Measurements from ENCODE around the gene RRP1B.

The RRP1B gene

GRCh38 chr21:43737158-43737950 lies 78.0 kb downstream of the RRP1B start:
- Histone ChIP-seq H3K36me3 (ENCODE audit: insufficient read depth, low read length) (0 out of 2 replicates have a peak, but pooled peaks cover 4% of the 10 kb centered on the region), H3K4me3 (ENCODE audit: low read depth in 1 of 2, low read length in 2 of 2) (no peak overlapping the region), H3K9ac (ENCODE audit: low read depth, low read length) (no peak overlapping the region), H3K27me3 (ENCODE audit: insufficient read depth, low read length, poor library complexity) (no peaks in the 10 kb centered on the region), H3K9me3 (ENCODE audit: insufficient read depth, low read length, severe bottlenecking) (no peaks in the 10 kb centered on the region), H3K4me2 (ENCODE audit: insufficient read depth, low read length) (no peak overlapping the region), H4K20me1 (ENCODE audit: insufficient read depth, low read length) (peaks cover 14% of the 10 kb centered on the region), H3K27ac (ENCODE audit: low read length) (no peak overlapping the region), H3K4me1 (ENCODE audit: insufficient read depth, low read length) (no peaks in the 10 kb centered on the region), H2AFZ (ENCODE audit: low read depth, low read length) (no peak overlapping the region), H3K79me2 (ENCODE audit: insufficient read depth, low read length) (no peaks in the 10 kb centered on the region)
- TF ChIP-seq CTCF (IDR thresholded peaks at IDR 0.05; ENCODE audit: borderline replicate concordance, extremely low read depth, low read length, poor library complexity, severe bottlenecking), result no peak
- TF ChIP-seq EZH2 (IDR thresholded peaks at IDR 0.05; ENCODE audit: borderline replicate concordance, low read depth, low read length, severe bottlenecking), result no peak
- ATAC-seq (ENCODE audit: insufficient read depth, low read depth) (no peak), DNase-seq (no peak)

- H3K27me3 ChIP-seq (ENCODE audit: insufficient read depth, low read length, poor library complexity), result no peaks in the 10 kb centered on the region
- H3K9ac ChIP-seq (ENCODE audit: low read depth, low read length), result no peak overlapping the region
- DNase-seq (no peak), ATAC-seq (ENCODE audit: insufficient read depth, low read depth) (peak; percentile 27; the same call in 1 of the 3 replicates)
- no peak overlapping the region for H2AFZ ChIP-seq (ENCODE audit: low read depth, low read length)
- no peak overlapping the region for H3K27ac ChIP-seq (ENCODE audit: low read length)
- no peaks in the 10 kb centered on the region for H3K4me1 ChIP-seq (ENCODE audit: insufficient read depth, low read length)
- H4K20me1 ChIP-seq (ENCODE audit: insufficient read depth, low read length), result peaks cover 10% of the 10 kb centered on the region
- TF ChIP-seq CTCF (IDR thresholded peaks at IDR 0.05; ENCODE audit: borderline replicate concordance, extremely low read depth, low read length, poor library complexity, severe bottlenecking) (no peak), EZH2 (IDR thresholded peaks at IDR 0.05; ENCODE audit: borderline replicate concordance, low read depth, low read length, severe bottlenecking) (no peak)
- H3K4me2 ChIP-seq (ENCODE audit: insufficient read depth, low read length), result no peak overlapping the region
- no peaks in the 10 kb centered on the region for H3K79me2 ChIP-seq (ENCODE audit: insufficient read depth, low read length)
- H3K9me3 ChIP-seq (ENCODE audit: insufficient read depth, low read length, severe bottlenecking), result no peaks in the 10 kb centered on the region
- H3K36me3 ChIP-seq (ENCODE audit: insufficient read depth, low read length), result peaks cover 18% of the 10 kb centered on the region
- no peak overlapping the region for H3K4me3 ChIP-seq (ENCODE audit: low read depth in 1 of 2, low read length in 2 of 2)
Observed at GRCh38 chr21:43739621-43740435, 80.5 kb downstream of the RRP1B start.

GRCh38 chr21:43740497-43741156 lies 81.3 kb downstream of the RRP1B start:
- Histone ChIP-seq H3K4me3 (ENCODE audit: low read depth in 1 of 2, low read length in 2 of 2) (no peak overlapping the region), H3K9me3 (ENCODE audit: insufficient read depth, low read length, severe bottlenecking) (no peaks in the 10 kb centered on the region), H2AFZ (ENCODE audit: low read depth, low read length) (no peak overlapping the region), H3K9ac (ENCODE audit: low read depth, low read length) (no peak overlapping the region), H4K20me1 (ENCODE audit: insufficient read depth, low read length) (peaks cover 10% of the 10 kb centered on the region), H3K27ac (ENCODE audit: low read length) (no peak overlapping the region), H3K4me2 (ENCODE audit: insufficient read depth, low read length) (no peak overlapping the region), H3K36me3 (ENCODE audit: insufficient read depth, low read length) (peaks cover 19% of the 10 kb centered on the region), H3K27me3 (ENCODE audit: insufficient read depth, low read length, poor library complexity) (no peaks in the 10 kb centered on the region), H3K79me2 (ENCODE audit: insufficient read depth, low read length) (no peaks in the 10 kb centered on the region), H3K4me1 (ENCODE audit: insufficient read depth, low read length) (no peaks in the 10 kb centered on the region)
- no peak for DNase-seq
- TF ChIP-seq EZH2 (IDR thresholded peaks at IDR 0.05; ENCODE audit: borderline replicate concordance, low read depth, low read length, severe bottlenecking), result no peak
- no peak; the same call in 2 of the 3 replicates for ATAC-seq (ENCODE audit: insufficient read depth, low read depth)
